Psoas muscle (tissue), 8 donors: ENCODE results near the gene COL5A1. TPM values are rescaled to one million over a fixed set of nuclear protein-coding genes. Genes with fewer than 3 reads are reported as not detected.

Experiments
- ATAC-seq, 4 donors: fragments of 200-7000 bp; cut with Tn5 transposase; one replicate each; pipeline ENCODE4 v1.9.1; 2020; ENCODE audit warnings: moderate library complexity in 3 of 4, mild to moderate bottlenecking in 2 of 4
- DNase-seq, 2 donors: peaks; one replicate each; pipeline ENCODE4 v3.0.0-alpha.2; 2020
- H3K27ac ChIP-seq: fragments of 200-600 bp; one replicate; pipeline ENCODE4 v1.8.0; 2022
- H3K27me3 ChIP-seq, 3 donors: fragments of 200-600 bp in 1 of 3; one replicate each; pipeline versions ENCODE4 v1.6.1 to v1.8.0; 2013 to 2022; ENCODE audit warnings: low read length in 2 of 3, mild to moderate bottlenecking in 2 of 3, moderate library complexity in 1 of 3; ENCODE audit not compliant: insufficient read depth in 3 of 3
- H3K36me3 ChIP-seq, 2 donors: fragments of 200-600 bp in 1 of 2; one replicate each; pipeline versions ENCODE4 v1.6.1 to v1.8.0; 2013 to 2022; ENCODE audit warnings: low read depth in 1 of 2, mild to moderate bottlenecking in 1 of 2, moderate library complexity in 1 of 2; ENCODE audit not compliant: insufficient read depth in 1 of 2
- H3K4me1 ChIP-seq: fragments of 200-600 bp; one replicate; pipeline ENCODE4 v1.8.0; 2022
- H3K4me3 ChIP-seq: fragments of 200-600 bp; one replicate; pipeline ENCODE4 v1.8.0; 2022; ENCODE audit warnings: mild to moderate bottlenecking
- H3K9me3 ChIP-seq: fragments of 200-600 bp; one replicate; pipeline ENCODE4 v1.8.0; 2022
- WGBS, 3 donors: extraction: QIAGEN DNeasy Blood & Tissue Kit; methylation state at CpG; one replicate each; pipeline versions ENCODE4 v1.1.6 to v1.1.7; 2013; 5-methylcytosine and 5-hydroxymethylcytosine counted together
- intact Hi-C, 2 donors: fragments of 100-400 bp; cut with DNase I; formaldehyde crosslinking; loops; one replicate each; pipeline versions ENCODE4 v1.11.0 to v1.14.2; 2022
- polyA plus RNA-seq, 3 donors: library from polyadenylated mRNA; stranded (reverse); fragments of 200-250 nt; gene quantifications; one replicate each; pipeline ENCODE4 v1.2.3, GENCODE V29; 2013
- total RNA-seq, 4 donors: library from RNA; stranded (reverse); fragmentation: NEBNext Ultra II Directional in 2 of 4; extraction: Animal tissue kit (Norgen Biotek cat#: 25700) in 2 of 4; gene quantifications; one replicate each; pipeline versions ENCODE4 v1.2.1 to v1.2.4, GENCODE V29; 2021 to 2023
- TF ChIP-seq, protein P1 (sequence below): fragments of 200-600 bp; IDR thresholded peaks from one replicate; pipeline ENCODE4 v1.8.0; 2022; ENCODE audit warnings: antibody characterized with exemption
- donor health status: healthy with polysubstance abuse.
- donor health status: DM: no; HTN: no; CAD: no; lungs with moderate emphysema.
- donor health status: Bipolar disorder and iron deficiency.
- donor health status: healthy.
- donor health status: DM: yes; HTN: yes; CAD: no.
- donor health status: DM: no; HTN: no; CAD: no.
- donor health status: DM: no; HTN: no; CAD: no.
- donor health status: DM: yes; HTN: yes; CAD: no.

COL5A1 gene
- total and polyA plus RNA-seq, 7 donors = 1.7 to 11.3 (median 3.4) TPM

DNA sequence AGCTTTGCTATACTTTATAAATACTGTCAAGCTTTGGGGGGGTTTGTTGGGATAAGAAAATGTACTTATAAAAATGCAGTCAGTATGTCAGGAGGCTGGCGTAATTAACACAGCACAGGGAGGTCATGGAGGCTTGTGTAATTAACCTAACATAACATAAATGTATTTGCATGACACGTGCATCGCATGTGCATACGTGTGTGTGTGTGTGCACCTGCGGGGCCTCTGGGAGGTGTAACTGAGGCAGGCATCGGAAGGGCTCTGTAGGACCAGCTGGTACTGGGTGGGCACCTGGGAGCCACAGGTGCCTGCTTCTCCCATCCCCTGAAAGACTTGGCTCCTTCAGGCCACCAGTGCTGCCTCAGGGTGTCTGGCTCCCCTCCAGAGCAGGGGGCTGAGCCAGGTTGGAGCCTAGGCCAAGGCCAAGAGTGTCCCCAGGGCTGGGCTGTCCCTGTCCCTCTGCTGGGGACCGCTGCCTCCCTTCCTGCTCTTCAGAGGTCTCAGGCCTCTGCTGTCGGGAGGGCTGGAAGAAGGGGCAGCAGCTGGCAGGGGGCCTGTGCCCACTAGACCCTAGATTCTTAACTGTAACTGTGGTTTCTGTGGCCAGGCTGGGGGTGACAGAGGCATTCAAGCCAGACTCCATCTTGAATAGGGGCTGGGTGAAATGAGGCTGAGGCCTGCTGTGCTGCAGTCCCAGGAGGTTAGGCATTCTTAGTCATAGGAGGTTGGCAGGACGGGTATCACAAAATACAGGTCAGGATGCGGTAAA, 248.0 kb downstream of the COL5A1 start:
- no peak for DNase-seq
- Histone ChIP-seq H3K27me3 (no peaks in the 10 kb centered on the region), H3K36me3 (no peaks in the 10 kb centered on the region), H3K9me3 (no peaks in the 10 kb centered on the region), H3K4me1 (no peaks in the 10 kb centered on the region), H3K4me3 (no peak overlapping the region), H3K27ac (no peak overlapping the region)
- TF ChIP-seq, protein P1, sequence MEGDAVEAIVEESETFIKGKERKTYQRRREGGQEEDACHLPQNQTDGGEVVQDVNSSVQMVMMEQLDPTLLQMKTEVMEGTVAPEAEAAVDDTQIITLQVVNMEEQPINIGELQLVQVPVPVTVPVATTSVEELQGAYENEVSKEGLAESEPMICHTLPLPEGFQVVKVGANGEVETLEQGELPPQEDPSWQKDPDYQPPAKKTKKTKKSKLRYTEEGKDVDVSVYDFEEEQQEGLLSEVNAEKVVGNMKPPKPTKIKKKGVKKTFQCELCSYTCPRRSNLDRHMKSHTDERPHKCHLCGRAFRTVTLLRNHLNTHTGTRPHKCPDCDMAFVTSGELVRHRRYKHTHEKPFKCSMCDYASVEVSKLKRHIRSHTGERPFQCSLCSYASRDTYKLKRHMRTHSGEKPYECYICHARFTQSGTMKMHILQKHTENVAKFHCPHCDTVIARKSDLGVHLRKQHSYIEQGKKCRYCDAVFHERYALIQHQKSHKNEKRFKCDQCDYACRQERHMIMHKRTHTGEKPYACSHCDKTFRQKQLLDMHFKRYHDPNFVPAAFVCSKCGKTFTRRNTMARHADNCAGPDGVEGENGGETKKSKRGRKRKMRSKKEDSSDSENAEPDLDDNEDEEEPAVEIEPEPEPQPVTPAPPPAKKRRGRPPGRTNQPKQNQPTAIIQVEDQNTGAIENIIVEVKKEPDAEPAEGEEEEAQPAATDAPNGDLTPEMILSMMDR = no peak
- WGBS, 3 donors = 88 to 96% (median 94%) methylated on average over 10 of the region's 10 CpGs
- ATAC-seq = no peak
- intact Hi-C loops = no loop called here

DNA sequence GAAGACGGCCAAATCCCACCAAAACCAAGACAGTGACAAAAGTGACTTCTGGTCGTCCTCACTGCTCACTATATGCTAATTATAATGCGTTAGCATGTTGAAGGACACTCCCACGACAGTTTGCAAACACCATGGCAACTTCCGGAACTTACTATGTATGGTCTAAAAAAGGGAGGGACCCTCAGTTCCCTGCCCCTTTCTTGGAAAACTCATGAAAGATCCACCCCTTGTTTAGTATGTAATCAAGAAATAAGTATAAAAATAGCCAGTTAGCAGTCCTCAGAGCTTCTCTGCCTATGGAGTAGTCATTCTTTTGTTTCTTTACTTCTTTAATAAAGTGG, 248.5 kb downstream of the COL5A1 start:
- DNase-seq (no peak), ATAC-seq (no peak)
- Histone ChIP-seq H3K4me1 (no peaks in the 10 kb centered on the region), H3K9me3 (no peaks in the 10 kb centered on the region), H3K27ac (no peak overlapping the region), H3K36me3 (no peaks in the 10 kb centered on the region), H3K27me3 (peaks cover 0 to 5% (median 0%) of the 10 kb centered on the region in 3 donors), H3K4me3 (no peak overlapping the region)
- intact Hi-C loops = no loop called here
- TF ChIP-seq, protein P1 = no peak
- WGBS, 3 donors = 88 to 94% (median 90%) methylated on average over 5 of the region's 5 CpGs

DNA sequence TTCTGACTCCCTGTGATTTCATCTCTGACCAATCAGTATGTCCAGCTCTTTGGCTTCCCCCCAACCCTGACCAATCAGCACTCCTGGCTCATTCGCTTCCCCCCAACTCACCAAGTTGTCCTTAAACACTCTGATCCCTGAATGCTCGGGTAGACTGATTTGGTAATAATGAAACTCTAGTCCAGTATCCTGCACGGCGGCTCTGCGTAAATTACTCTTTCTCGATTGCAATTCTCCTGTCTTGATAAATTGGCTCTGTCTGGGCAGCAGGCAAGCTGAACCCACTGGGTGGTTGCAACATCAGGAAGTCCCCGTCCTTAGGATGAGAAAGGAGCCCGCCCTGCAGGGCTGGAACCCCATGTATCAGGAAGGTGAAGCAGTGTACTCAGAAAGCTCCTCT, 249.4 kb downstream of the COL5A1 start:
- TF ChIP-seq, protein P1 = no peak
- DNase-seq (no peak), ATAC-seq (no peak)
- WGBS, 3 donors = 86 to 92% (median 88%) methylated on average over 8 of the region's 8 CpGs
- Histone ChIP-seq H3K4me3 (no peak overlapping the region), H3K27me3 (peaks cover 0 to 10% (median 0%) of the 10 kb centered on the region in 3 donors), H3K36me3 (no peaks in the 10 kb centered on the region), H3K9me3 (no peaks in the 10 kb centered on the region), H3K4me1 (no peaks in the 10 kb centered on the region), H3K27ac (no peak overlapping the region)
- intact Hi-C loops = no loop called here

DNA sequence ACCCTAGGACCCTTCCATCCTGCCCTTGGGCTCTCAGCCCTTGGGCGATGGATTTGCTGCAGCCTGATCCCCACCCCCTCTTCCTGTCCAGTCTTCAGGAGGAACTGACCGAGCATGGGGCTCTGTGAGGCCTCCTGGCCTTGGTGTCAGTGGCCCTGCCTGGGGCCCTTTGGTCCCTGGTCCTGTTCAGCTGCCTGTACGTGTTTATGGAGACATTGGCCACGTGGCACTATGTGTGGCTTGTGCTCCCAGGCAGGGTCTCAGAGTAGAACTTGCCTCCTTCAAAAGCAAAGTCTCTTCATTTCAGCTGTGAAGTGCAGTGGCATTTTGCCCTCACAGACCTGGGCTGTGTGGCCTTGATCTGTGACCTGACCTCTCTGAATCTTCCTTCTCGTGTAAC, 250.1 kb downstream of the COL5A1 start:
- H3K9me3 ChIP-seq = no peaks in the 10 kb centered on the region
- TF ChIP-seq, protein P1 = no peak
- H3K4me3 ChIP-seq = no peak overlapping the region
- no peak for ATAC-seq
- intact Hi-C loops = no loop called here
- 74 to 83% (median 83%) methylated on average over 5 of the region's 5 CpGs for WGBS, 3 donors
- no peaks in the 10 kb centered on the region for H3K36me3 ChIP-seq
- H3K4me1 ChIP-seq = peaks cover 2% of the 10 kb centered on the region
- H3K27ac ChIP-seq = no peak overlapping the region
- no peak for DNase-seq
- H3K27me3 ChIP-seq = peaks cover 0 to 10% (median 0%) of the 10 kb centered on the region in 3 donors

DNA sequence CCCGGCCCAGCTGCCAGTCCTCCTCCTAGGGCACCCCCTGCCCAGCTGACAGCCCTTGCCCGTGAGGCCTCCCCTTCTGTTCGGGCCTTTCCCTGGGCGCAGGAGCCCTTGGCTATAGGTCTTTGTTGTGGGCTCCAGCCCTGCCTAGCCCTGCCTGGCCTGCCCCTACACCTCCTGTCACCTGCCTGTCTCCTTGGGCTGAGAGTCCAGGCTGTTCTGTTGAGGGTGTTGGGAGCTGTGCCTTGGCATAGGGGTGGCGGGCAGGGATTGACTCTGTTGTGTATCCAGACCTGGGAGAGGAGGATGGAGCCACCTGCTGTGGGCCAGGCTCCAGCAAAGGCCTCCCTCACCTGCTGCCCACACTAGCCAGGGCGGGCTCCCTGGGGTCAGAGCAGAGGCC, 250.6 kb downstream of the COL5A1 start:
- intact Hi-C loops = no loop called here
- no peak overlapping the region for H3K27ac ChIP-seq
- no peak overlapping the region for H3K4me3 ChIP-seq
- TF ChIP-seq, protein P1 = no peak
- H3K27me3 ChIP-seq = peaks cover 0 to 10% (median 0%) of the 10 kb centered on the region in 3 donors
- DNase-seq = no peak
- WGBS, 3 donors = 86 to 93% (median 87%) methylated on average over 6 of the region's 6 CpGs
- peaks cover 6% of the 10 kb centered on the region for H3K4me1 ChIP-seq
- ATAC-seq = no peak
- no peaks in the 10 kb centered on the region for H3K36me3 ChIP-seq
- no peaks in the 10 kb centered on the region for H3K9me3 ChIP-seq
